GM15510 (cell line): Measurements from ENCODE around the gene TOM1.

Experiments
- POLR2A ChIP-seq: IDR thresholded peaks from 3 replicates; pipeline ENCODE4 v1.6.1; 2011; ENCODE audit warnings: borderline replicate concordance; ENCODE audit not compliant: insufficient read length; ENCODE audit errors: extremely low read depth

The TOM1 gene

DNA sequence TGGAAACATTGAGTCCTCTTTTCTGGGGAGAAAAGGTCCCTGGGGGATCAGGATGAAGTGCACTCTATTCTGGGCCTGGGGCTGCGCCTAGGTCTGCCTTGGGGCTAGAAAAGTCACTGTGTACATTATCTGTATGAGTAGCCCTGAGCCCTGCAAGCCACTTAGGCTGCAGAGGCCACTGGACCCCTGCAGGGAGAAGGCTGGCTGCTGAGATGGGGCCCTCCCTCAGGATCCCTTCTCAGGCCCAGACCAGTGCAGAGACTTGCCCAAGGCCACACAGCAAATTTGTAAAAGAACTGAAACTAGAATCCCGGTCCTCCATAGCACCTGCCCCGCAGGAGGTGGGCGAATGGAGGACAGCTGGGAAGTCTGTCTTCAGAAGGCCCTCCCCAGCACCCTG lies 54.4 kb downstream of the TOM1 start:
- no peak for TF ChIP-seq POLR2A

DNA sequence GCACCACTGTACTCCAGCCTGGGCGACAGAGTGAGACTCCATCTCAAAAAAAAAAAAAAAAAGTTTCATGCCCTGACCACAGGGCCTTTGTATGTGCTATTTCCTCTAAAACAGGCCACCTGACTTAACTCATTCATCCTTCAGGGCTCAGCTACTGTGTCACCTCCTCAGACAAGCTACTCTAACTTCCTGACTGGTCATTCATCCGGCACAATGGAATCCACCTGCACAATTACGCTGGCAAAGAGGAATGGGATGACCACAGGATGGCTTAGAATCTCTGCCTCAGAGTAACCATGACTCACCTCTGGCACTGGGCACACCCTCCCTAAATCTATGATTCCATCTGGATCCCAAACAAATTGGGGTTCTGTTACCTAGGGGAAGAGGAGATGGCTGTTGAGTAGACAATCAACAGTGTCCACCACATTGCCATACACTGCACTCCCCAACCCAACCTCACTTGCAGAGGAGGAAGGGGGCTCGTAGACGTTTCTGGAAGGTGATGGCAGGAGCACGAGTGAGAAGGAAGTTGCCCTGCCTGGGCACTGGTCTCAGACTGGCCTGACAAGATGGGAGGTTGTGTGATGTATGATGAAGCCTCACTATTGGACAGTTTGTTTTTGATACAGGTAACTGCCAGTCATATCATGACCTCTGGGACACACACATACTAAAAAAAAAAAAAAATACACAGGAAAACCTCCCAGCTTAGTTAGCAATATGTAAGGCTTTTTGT lies 58.4 kb downstream of the TOM1 start:
- TF ChIP-seq POLR2A = no peak

DNA sequence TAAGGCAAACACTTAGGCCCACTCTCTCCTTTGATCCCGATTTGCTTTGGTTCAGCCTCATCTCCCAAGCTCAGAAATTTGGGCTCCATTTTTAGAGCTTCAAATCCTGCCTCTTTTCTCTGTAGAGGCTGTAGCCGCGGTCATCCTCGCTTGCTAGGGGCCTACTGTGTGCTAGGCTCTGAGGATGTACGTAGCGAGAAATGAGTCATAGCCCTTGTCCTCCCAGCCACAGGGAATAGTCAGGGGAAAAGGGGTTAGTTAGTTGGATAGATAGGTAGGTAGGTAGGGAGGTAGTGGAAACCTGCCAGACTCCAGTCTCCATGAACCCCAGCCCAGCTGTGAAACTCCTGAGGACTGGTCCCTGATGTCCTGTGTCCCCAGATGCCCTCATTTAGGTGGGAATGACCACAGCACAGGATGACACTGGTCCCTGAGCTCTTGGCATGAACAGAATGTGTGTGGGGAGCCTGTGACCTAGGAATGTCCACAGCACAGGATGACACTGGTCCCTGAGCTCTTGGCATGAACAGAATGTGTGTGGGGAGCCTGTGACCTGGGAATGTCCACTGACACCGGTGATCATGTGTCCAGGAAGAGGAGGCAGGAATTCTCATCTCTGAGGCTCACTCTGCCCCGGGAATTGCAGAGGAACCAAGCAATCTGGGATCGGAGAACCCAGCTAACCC lies 59.8 kb downstream of the TOM1 start:
- TF ChIP-seq POLR2A = no peak

DNA sequence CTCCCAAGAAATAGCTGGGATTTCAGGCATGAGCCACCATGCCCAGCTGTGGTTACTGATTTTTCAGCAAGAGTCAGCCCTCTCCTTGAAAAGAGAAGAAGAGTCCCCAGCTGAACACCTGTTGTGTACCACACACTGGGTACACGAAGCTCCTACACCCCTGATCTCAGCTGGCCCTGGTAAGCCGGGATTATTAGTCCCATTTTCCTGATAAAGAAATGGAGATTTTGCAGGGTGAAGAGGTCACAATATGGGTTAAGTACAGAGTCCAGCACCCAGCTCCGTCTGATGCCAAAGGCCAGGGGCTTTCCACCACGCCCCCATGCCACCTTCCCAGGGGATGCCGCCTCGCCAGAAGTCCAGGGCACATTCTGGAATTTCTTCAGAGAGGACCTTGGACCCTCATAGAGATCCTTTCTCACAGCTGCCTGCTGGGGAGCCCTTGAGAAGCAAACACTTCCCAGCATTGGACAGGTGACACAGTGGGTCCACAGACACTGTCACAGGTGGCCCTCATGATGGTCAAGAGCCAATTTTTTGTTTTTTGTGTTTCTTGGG lies 61.4 kb downstream of the TOM1 start:
- no peak for TF ChIP-seq POLR2A

DNA sequence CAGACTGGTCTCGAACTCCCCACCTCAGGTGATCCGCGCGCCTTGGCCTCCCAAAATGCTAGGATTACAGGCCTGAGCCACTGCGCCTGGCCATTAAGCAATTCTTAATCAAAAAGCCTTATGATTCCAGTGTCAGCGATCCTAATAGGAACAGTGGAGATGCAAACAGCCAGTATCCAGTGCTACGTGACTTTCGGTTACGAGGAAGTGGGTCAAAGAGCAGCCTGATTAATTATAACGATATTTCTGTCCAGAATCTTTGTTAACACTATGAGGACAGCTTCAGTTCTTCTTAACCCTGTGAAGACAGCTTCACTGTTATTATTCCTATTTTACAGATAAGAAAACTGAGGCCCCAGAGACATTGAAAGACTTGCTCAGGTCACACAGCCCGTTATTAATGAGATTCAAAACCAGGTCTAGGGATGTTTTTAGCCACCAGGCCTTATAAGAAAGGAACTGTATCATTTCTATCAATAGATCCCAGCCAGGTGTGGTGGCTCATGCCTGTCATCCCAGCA lies 63.9 kb downstream of the TOM1 start:
- TF ChIP-seq POLR2A = no peak

DNA sequence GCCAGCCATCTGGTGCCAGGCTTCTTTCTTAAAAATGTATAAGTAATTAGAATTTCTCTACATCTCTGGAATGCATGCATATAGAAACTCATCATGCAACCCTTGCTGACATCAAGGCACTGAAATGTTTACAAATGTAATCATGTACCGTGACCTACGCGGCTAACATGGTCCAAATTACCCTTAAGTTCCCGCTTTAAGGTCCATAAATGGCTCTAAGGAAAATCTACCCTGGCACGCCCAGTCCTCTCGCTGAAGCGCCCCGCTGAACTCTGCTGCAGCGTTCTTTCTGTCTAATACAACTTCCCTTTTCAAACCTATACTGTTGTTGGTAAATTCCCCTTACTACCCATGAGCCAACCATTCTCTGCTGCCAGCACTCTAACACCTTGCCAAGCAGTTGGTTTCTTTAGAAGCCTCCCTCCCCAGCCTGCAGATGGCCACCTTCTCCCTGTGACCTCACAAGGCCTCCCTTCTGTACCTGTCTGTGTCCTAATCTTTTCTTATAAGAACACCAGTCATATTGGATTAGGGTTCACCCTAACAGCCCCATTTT lies 67.7 kb downstream of the TOM1 start:
- TF ChIP-seq POLR2A = no peak

DNA sequence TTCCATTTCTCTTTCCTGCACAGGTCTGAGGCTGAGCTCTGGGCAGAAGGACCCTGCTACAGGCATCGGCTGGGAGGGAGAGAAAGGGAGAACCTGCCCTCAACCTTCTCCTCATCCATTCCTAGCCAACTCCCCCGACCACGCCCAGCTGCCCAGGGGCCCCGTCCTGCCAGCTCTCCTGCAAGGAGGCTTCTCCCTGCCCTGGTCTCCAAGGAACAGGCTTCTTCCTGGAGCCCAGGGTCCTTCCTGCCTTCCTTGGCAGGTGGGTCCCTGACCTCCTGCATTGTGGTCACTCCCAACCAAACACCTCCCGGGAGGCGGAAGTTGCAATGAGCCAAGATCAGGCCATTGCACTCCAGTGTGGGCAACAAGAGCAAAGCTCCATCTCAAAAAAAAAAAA lies 68.7 kb downstream of the TOM1 start:
- no peak for TF ChIP-seq POLR2A

DNA sequence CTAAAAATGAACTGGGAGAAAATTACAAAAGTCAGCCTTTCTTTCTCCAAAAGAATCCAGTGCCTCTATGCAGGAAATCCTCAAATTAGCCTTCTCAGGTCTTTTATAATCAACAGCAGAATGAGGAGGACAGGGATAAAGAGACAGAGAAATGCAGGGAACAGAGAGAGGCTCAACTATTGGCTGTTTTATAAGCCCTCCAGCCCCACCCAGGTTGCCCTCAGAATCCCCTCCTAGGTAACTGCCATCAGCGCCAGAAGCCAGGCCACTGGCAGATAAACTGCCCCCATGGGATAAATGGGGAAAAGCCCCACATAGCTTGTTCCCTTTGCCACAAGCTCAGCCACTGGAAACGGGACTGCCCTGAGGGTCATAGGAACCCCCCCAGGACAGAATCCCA lies 70.3 kb downstream of the TOM1 start:
- no peak for TF ChIP-seq POLR2A

DNA sequence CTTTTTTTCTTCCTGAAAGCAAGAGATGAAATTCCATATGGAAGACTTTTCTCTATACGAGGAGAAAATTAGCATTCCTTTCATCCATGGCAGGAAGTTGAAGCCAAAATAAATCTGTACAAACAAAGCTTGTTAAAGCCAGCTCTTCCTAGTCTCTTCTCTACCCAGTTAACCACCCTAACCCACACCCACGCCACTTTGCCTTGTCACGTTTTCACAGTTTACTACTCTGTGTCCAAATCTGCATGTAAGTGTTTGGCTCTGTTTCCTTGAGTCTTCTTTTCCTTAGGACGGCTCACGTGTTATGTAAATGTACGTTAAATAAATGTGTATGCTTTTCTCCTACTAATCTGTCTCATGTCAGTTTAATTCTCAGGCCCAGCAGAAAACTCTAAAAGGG lies 74.1 kb downstream of the TOM1 start:
- no peak for TF ChIP-seq POLR2A

DNA sequence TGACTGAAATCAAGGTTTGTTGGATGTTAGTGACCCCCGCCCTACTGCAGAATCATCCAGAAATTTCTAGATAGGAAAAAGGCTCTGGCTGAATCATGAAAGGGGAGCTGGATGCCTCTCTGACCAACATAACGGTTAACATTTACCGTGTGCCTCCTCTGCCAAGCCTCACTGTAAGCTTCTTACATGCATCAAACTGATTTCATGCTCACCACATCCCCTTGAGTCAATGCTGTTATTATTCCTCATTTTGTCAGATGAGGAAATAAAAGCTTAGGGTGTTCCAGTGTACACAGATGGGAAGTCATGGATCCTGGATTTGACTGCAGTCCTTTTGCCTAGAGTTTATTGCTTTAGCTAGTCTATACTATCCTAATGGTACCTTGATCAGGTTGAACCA lies 75.3 kb downstream of the TOM1 start:
- no peak for TF ChIP-seq POLR2A

DNA sequence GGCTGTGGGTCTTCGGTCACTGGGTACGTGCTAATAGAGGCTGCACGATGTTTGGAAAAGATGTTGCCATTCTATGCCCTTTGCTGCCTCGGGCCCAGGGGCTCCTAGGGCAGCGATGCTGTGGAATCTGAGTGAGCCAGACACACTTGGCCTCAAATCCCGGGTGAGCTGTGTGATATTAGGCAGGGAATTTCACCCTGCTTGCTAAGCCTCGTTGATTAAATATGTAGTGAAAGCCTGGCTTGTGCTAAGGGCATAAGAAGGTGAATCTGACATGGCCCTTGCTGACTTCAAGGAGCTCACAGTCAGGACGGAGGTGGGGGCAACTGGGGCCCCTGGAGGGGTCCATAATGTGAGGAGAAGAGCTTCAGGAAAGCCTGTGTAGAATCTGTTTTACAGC lies 75.8 kb downstream of the TOM1 start:
- no peak for TF ChIP-seq POLR2A

DNA sequence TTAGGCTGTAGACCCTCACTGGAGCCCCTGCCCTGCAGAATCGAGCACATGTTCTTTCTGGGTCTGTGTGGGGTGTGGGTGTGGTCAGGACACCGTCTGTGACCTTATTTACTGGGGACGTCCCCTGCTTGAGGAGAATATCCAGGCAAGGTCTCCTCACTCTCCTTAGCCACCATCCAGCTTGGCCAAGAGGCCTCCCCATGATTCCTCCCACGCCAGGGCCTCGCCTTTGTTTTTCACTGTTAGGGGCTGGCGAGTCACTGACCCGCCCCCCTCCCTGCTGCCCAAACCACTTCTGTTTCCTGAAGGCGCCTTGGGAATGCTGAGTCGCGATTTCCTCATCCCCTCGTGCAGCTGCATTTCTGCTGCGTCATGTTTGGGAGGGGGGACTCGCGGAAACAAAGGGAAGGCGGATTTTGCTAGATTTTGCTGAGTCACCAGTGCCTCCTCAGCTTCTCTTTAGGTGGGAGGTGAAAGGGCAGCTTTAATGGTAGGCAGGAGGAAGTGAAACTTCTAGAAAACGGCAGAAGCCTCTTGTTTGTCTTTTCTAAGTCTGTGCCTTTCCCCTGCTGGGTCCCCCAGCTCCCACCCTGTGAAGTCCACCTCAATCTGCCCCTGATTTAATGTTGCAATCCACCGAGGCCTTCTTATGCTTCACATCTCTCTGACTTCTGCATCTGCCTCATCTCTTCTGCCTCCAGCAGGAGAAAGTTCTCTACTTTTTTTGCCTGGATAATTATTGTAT lies 77.2 kb downstream of the TOM1 start:
- no peak for TF ChIP-seq POLR2A

DNA sequence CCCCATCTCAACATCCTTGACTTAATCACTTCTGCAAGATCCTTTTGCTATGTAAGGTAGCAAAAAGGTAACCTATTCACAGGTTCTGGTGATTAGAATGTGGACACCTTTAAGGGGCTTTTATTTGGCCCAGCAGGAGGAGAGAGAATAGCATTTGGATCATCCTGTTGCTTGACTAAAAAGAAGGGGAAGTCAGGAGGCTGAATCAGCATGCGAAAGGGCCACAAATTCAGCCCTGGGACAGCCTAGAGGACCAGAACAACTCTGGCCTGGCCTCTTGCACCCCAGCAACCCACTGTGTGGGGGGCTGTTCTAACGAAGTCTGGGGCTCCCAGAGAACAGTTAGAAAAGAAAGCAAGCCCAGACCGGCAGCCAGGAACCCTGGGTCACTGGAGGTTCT lies 78.0 kb downstream of the TOM1 start:
- no peak for TF ChIP-seq POLR2A

DNA sequence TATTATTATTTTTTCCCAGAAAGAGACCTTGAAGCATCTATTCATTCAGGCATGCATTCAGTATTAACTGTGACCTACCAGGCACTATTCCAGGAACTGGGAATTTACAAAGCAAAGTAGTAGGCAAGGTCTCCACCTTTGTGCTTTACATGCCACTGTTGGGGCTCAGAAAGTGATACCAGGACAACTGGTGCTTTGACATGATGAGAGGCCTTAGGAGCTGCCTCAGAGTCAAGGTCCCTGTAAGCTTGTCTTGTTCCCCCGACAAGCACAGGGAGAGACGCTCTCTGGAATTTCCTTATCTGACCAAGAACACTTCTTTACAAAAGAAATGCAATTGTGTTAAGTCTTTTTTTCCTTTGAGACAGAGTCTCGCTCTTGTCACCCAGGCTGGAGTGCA lies 78.9 kb downstream of the TOM1 start:
- TF ChIP-seq POLR2A = no peak
